ENCODE results near the gene CHRNB1. TPM values are rescaled to one million over a fixed set of nuclear protein-coding genes. Genes with fewer than 3 reads are reported as not detected.

Gene CHRNB1
- total RNA-seq, 1 experiment from 2014 or later = 1.7 TPM

GRCh38 chr17:7466639-7467341, 21.9 kb downstream of the CHRNB1 start:
- POLR2A ChIA-PET = no interaction called here
- Mint-ChIP-seq H3K36me3 (ENCODE audit: insufficient read depth, unreplicated experiment) (peaks cover 28% of the 10 kb centered on the region), H3K27me3 (ENCODE audit: insufficient read depth, unreplicated experiment) (no peaks in the 10 kb centered on the region), H3K4me3 (ENCODE audit: unreplicated experiment) (no peak overlapping the region), H3K9me3 (ENCODE audit: unreplicated experiment) (no peaks in the 10 kb centered on the region), H3K4me1 (ENCODE audit: low read depth, unreplicated experiment) (no peaks in the 10 kb centered on the region), H3K27ac (ENCODE audit: unreplicated experiment) (no peak overlapping the region)
- intact Hi-C loops (cut with micrococcal nuclease; ENCODE audit: unreplicated experiment) = no loop called here
- Histone ChIP-seq H3K36me3 (ENCODE audit: control insufficient read depth, insufficient read depth, low read length) (no peaks in the 10 kb centered on the region), H3K4me3 (ENCODE audit: low read depth, low read length) (no peak overlapping the region), H3K9me3 (no peaks in the 10 kb centered on the region), H3K27me3 (replicated peaks; ENCODE audit: control insufficient read depth, insufficient read depth, low read length) (no peaks in the 10 kb centered on the region), H3K4me1 (no peaks in the 10 kb centered on the region)
- no peak for DNase-seq
- CTCF ChIA-PET = interaction anchor here (0.5 kb wide), 1 partner anchor 23 kb away, joined by 3 read pairs; no protein-coding TSS in a partner anchor
- no peak for TF ChIP-seq CTCF (IDR thresholded peaks at IDR 0.05; ENCODE audit: insufficient read depth in 1 of 2, low read depth in 1 of 2, low read length in 1 of 2, severe bottlenecking in 1 of 2, unreplicated experiment in 1 of 2)
- no TSS peak for BruUV-seq (replicated peaks)

- Histone ChIP-seq H3K9me3 (no peaks in the 10 kb centered on the region), H3K4me3 (ENCODE audit: low read depth, low read length) (no peak overlapping the region), H3K4me1 (no peaks in the 10 kb centered on the region), H3K27me3 (replicated peaks; ENCODE audit: control insufficient read depth, insufficient read depth, low read length) (no peaks in the 10 kb centered on the region), H3K36me3 (ENCODE audit: control insufficient read depth, insufficient read depth, low read length) (no peaks in the 10 kb centered on the region)
- Mint-ChIP-seq H3K27ac (ENCODE audit: unreplicated experiment) (no peak overlapping the region), H3K4me1 (ENCODE audit: low read depth, unreplicated experiment) (no peaks in the 10 kb centered on the region), H3K4me3 (ENCODE audit: unreplicated experiment) (no peak overlapping the region), H3K9me3 (ENCODE audit: unreplicated experiment) (no peaks in the 10 kb centered on the region), H3K27me3 (ENCODE audit: insufficient read depth, unreplicated experiment) (no peaks in the 10 kb centered on the region), H3K36me3 (ENCODE audit: insufficient read depth, unreplicated experiment) (peaks cover 26% of the 10 kb centered on the region)
- intact Hi-C loops (cut with micrococcal nuclease; ENCODE audit: unreplicated experiment) = no loop called here
- ChIA-PET CTCF (interaction anchor here (0.5 kb wide), 1 partner anchor 23 kb away, joined by 3 read pairs; no protein-coding TSS in a partner anchor), POLR2A (no interaction called here)
- no peak for DNase-seq
- TF ChIP-seq CTCF (IDR thresholded peaks at IDR 0.05; ENCODE audit: insufficient read depth in 1 of 2, low read depth in 1 of 2, low read length in 1 of 2, severe bottlenecking in 1 of 2, unreplicated experiment in 1 of 2) = no peak
- no TSS peak for BruUV-seq (replicated peaks)
These were observed 22.6 kb downstream of the CHRNB1 start for GRCh38 chr17:7467498-7467897.

- POLR2A ChIA-PET = no interaction called here
- no peak overlapping the region for H3K4me3 ChIP-seq (ENCODE audit: low read depth, low read length)
- H3K27me3 Mint-ChIP-seq (ENCODE audit: insufficient read depth, unreplicated experiment) = no peaks in the 10 kb centered on the region
- no peak overlapping the region for H3K27ac Mint-ChIP-seq (ENCODE audit: unreplicated experiment)
- no peaks in the 10 kb centered on the region for H3K36me3 ChIP-seq (ENCODE audit: control insufficient read depth, insufficient read depth, low read length)
- H3K4me1 Mint-ChIP-seq (ENCODE audit: low read depth, unreplicated experiment) = no peaks in the 10 kb centered on the region
- no peak for TF ChIP-seq CTCF (IDR thresholded peaks at IDR 0.05; ENCODE audit: insufficient read depth in 1 of 2, low read depth in 1 of 2, low read length in 1 of 2, severe bottlenecking in 1 of 2, unreplicated experiment in 1 of 2)
- no peaks in the 10 kb centered on the region for H3K4me1 ChIP-seq
- H3K36me3 Mint-ChIP-seq (ENCODE audit: insufficient read depth, unreplicated experiment) = peaks cover 19% of the 10 kb centered on the region
- no peak for DNase-seq
- BruUV-seq (replicated peaks) = no TSS peak
- H3K4me3 Mint-ChIP-seq (ENCODE audit: unreplicated experiment) = no peak overlapping the region
- CTCF ChIA-PET = no interaction called here
- no peaks in the 10 kb centered on the region for H3K9me3 Mint-ChIP-seq (ENCODE audit: unreplicated experiment)
- intact Hi-C loops (cut with micrococcal nuclease; ENCODE audit: unreplicated experiment) = no loop called here
- no peaks in the 10 kb centered on the region for H3K27me3 ChIP-seq (replicated peaks; ENCODE audit: control insufficient read depth, insufficient read depth, low read length)
- H3K9me3 ChIP-seq = no peaks in the 10 kb centered on the region
These were observed 23.4 kb downstream of the CHRNB1 start for GRCh38 chr17:7468290-7468689.

All from Caco-2 (cell line).